HepG2 (cell line): ENCODE measurements around the gene SPAG7. TPM values are rescaled to one million over a fixed set of nuclear protein-coding genes. Genes with fewer than 3 reads are reported as not detected.

Experiments
- AKAP8 ChIP-seq: sonication (generic); formaldehyde crosslinking; IDR thresholded peaks from 2 replicates; pipeline ENCODE4 v1.5.1; 2020; ENCODE audit warnings: mild to moderate bottlenecking, missing genetic modification reagents
- ASH2L ChIP-seq: fragments of 300-600, 200-600 bp; sonication (generic); IDR thresholded peaks from 2 replicates; pipeline ENCODE4 v1.7.0; 2017; ENCODE audit warnings: low read depth, mild to moderate bottlenecking, moderate library complexity, mixed read lengths, low read length; ENCODE audit not compliant: insufficient read length
- CREB1 ChIP-seq, 2 experiments: fragments of 450-650 bp in 1 of 2; IDR thresholded peaks; 2 replicates each; pipeline ENCODE4 v1.6.1; 2016 to 2017; ENCODE audit warnings: control low read depth in 1 of 2, mild to moderate bottlenecking in 1 of 2, missing compliant biosample characterization in 1 of 2, missing genetic modification characterization in 1 of 2
- CREM ChIP-seq, 2 experiments: sonication (generic) in 1 of 2; formaldehyde crosslinking in 1 of 2; IDR thresholded peaks; 2 replicates each; pipeline versions ENCODE4 v1.4.0 to v1.6.1; 2016 to 2020; ENCODE audit warnings: antibody characterized with exemption in 1 of 2, mild to moderate bottlenecking in 1 of 2, missing genetic modification reagents in 1 of 2
- ETV5 ChIP-seq: IDR thresholded peaks from 2 replicates; pipeline ENCODE4 v1.6.1; 2018; ENCODE audit warnings: missing biosample characterization, missing genetic modification reagents, inconsistent platforms, borderline replicate concordance
- FIP1L1 ChIP-seq: fragments of 200-400 bp; formaldehyde crosslinking; IDR thresholded peaks from 2 replicates; pipeline ENCODE4 v1.6.1; 2018; ENCODE audit warnings: low read depth, mild to moderate bottlenecking, low read length, moderate library complexity, borderline replicate concordance; ENCODE audit not compliant: insufficient read depth
- FOSL2 ChIP-seq: sonication (generic); formaldehyde crosslinking; IDR thresholded peaks from 2 replicates; pipeline ENCODE4 v1.4.0; 2020; ENCODE audit warnings: missing genetic modification reagents
- HDAC1 ChIP-seq: sonication (generic); formaldehyde crosslinking; IDR thresholded peaks from 2 replicates; pipeline ENCODE4 v1.5.1; 2020; ENCODE audit warnings: mild to moderate bottlenecking, missing genetic modification reagents
- HMG20A ChIP-seq: IDR thresholded peaks from 2 replicates; pipeline ENCODE4 v1.6.1; 2016; ENCODE audit warnings: borderline replicate concordance
- KAT8 ChIP-seq: IDR thresholded peaks from 2 replicates; pipeline ENCODE4 v1.6.1; 2016; ENCODE audit warnings: missing genetic modification reagents, missing compliant biosample characterization
- KDM6A ChIP-seq: IDR thresholded peaks from 2 replicates; pipeline ENCODE4 v1.6.1; 2016; ENCODE audit warnings: low read depth
- KLF16 ChIP-seq, 2 experiments: sonication (generic) in 1 of 2; formaldehyde crosslinking in 1 of 2; IDR thresholded peaks; 2 replicates each; pipeline versions ENCODE4 v1.6.1 to v1.8.0; 2016 to 2023; ENCODE audit warnings: missing genetic modification reagents in 2 of 2, missing compliant biosample characterization in 1 of 2
- MIXL1 ChIP-seq: IDR thresholded peaks from 2 replicates; pipeline ENCODE4 v1.6.1; 2016
- MTA1 ChIP-seq: sonication (generic); formaldehyde crosslinking; IDR thresholded peaks from 2 replicates; pipeline ENCODE4 v1.4.0; 2020; ENCODE audit warnings: missing genetic modification reagents, mild to moderate bottlenecking, borderline replicate concordance
- PITX1 ChIP-seq: sonication (generic); formaldehyde crosslinking; IDR thresholded peaks from 2 replicates; pipeline ENCODE4 v1.5.1; 2020; ENCODE audit warnings: mild to moderate bottlenecking, missing genetic modification reagents
- SAP130 ChIP-seq: IDR thresholded peaks from 2 replicates; pipeline ENCODE4 v1.6.1; 2016; ENCODE audit warnings: low read depth
- YEATS4 ChIP-seq: sonication (generic); formaldehyde crosslinking; IDR thresholded peaks from 2 replicates; pipeline ENCODE4 v1.4.0; 2020; ENCODE audit warnings: missing genetic modification reagents, borderline replicate concordance
- ZFP36L2 ChIP-seq: sonication (generic); formaldehyde crosslinking; IDR thresholded peaks from 2 replicates; pipeline ENCODE4 v1.4.0; 2020; ENCODE audit warnings: missing genetic modification reagents
- ZNF34 ChIP-seq: sonication (generic); formaldehyde crosslinking; IDR thresholded peaks from 2 replicates; pipeline ENCODE4 v1.4.0; 2020; ENCODE audit warnings: mild to moderate bottlenecking, missing genetic modification reagents, borderline replicate concordance
- ZNF431 ChIP-seq: sonication (generic); formaldehyde crosslinking; IDR thresholded peaks from 2 replicates; pipeline ENCODE4 v1.9.0; 2022; ENCODE audit warnings: missing genetic modification reagents, low read depth, mild to moderate bottlenecking, borderline replicate concordance
- ZNF549 ChIP-seq: sonication (generic); formaldehyde crosslinking; IDR thresholded peaks from 2 replicates; pipeline ENCODE4 v1.5.0; 2020; ENCODE audit warnings: missing genetic modification reagents
- ZNF557 ChIP-seq: sonication (generic); formaldehyde crosslinking; IDR thresholded peaks from 2 replicates; pipeline ENCODE4 v1.4.0; 2020; ENCODE audit warnings: missing genetic modification reagents
- ZNF670 ChIP-seq: sonication (generic); formaldehyde crosslinking; IDR thresholded peaks from 2 replicates; pipeline ENCODE4 v1.8.0; 2022; ENCODE audit warnings: mild to moderate bottlenecking, missing genetic modification reagents, borderline replicate concordance
- polyA plus RNA-seq, 8 experiments: library from polyadenylated mRNA; depleted of rRNA in 3 of 8; stranded (reverse) in 7 of 8; unstranded in 1 of 8; fragments of >200 nt; fragmentation: Illumina TruSeq in 4 of 8; extraction: Trizol in 4 of 8; gene quantifications; 2 replicates each; pipeline versions ENCODE4 v1.2.1 to v1.2.3, GENCODE V29; 2011 to 2016; ENCODE audit warnings: low read depth in 4 of 8, missing spikeins in 1 of 8, mixed read lengths in 1 of 8; ENCODE audit not compliant: insufficient read depth in 1 of 8
- total RNA-seq, 5 experiments: library from RNA; depleted of rRNA; stranded (reverse); fragments of >200 nt; fragmentation: Illumina TruSeq; extraction: Trizol; gene quantifications; 2 replicates each; pipeline ENCODE4 v1.2.3, GENCODE V29; 2016; ENCODE audit warnings: low read depth in 1 of 5
- TF ChIP-seq, protein P1 (sequence below): sonication (generic); formaldehyde crosslinking; IDR thresholded peaks from 2 replicates; pipeline ENCODE4 v1.4.0; 2020; ENCODE audit warnings: missing genetic modification reagents
- TF ChIP-seq, protein P2 (sequence below): IDR thresholded peaks from 2 replicates; pipeline ENCODE4 v1.6.1; 2018; ENCODE audit warnings: missing genetic modification reagents, mild to moderate bottlenecking, missing compliant biosample characterization
- TF ChIP-seq, protein P3 (sequence below): sonication (generic); formaldehyde crosslinking; IDR thresholded peaks from 2 replicates; pipeline ENCODE4 v1.4.0; 2020; ENCODE audit warnings: mild to moderate bottlenecking, missing genetic modification reagents

The SPAG7 gene
- total and polyA plus RNA-seq, 2 of the 13 experiments (the other 11 are each of a cell fraction or from before 2014, with no cell fraction given): 51.0 to 59.0 TPM

DNA sequence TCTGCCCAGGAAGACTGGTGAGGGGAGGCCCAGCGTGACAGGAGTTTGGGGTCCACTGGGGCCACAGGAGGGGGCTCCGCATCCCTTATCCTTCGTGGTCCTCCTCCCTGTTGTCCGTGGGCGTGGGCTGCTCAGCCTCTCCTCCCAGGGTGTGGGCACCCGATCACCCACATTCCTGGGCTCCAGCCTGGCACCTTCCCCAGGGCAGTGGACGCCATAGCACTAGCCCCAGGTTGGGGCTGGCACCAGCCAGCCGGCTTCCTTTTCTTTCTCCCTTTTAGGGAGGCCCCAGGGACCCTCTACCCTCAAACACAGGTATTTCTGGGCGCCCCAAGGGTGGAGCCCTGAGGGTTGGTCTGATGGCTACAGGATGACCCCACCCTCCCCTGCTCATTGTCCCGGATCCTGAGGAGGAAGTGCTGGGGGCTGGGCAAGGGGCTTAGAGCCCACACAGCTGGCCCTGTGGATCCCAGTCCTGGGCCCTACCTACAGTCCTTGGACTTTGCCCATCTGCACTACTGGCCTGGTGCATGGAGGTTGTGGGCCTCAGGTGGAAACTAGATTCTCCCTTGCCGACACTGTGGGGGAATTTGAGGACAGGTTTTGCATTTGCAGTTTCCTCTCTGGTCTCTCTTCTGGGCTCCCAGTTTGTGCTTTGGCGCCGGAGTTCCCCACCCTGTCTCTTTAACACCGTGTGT is 31.3 kb upstream of the SPAG7 start (continued):
- TF ChIP-seq ZNF670 (CRISPR knock-in tag) (peak; percentile 38; the same call in 1 of the 2 replicates), FIP1L1 (no peak), SAP130 (CRISPR knock-in tag) (peak; percentile 91), KLF16 (CRISPR knock-in tag; IDR thresholded peaks at IDR 0.05) (peak in 1 of 2 experiments; percentile 46; a peak in 1 of 4 replicates), ZNF431 (peak; percentile 34; the same call in 1 of the 2 replicates), ETV5 (CRISPR knock-in tag) (peak; percentile 69), FOSL2 (CRISPR knock-in tag) (peak; percentile 37; the same call in 1 of the 2 replicates), HMG20A (CRISPR knock-in tag) (peak; percentile 45; the same call in 1 of the 2 replicates), ZFP36L2 (CRISPR knock-in tag) (no peak), MTA1 (CRISPR knock-in tag) (peak; percentile 82), PITX1 (CRISPR knock-in tag) (peak; percentile 89), YEATS4 (CRISPR knock-in tag) (peak; percentile 63; the same call in 1 of the 2 replicates), HDAC1 (CRISPR knock-in tag) (peak; percentile 86; the same call in 1 of the 2 replicates), CREM (IDR thresholded peaks at IDR 0.05) (peak; percentile 12; the same call in 1 of the 2 replicates), CREM (CRISPR knock-in tag; IDR thresholded peaks at IDR 0.05) (no peak), MIXL1 (CRISPR knock-in tag) (0 out of 2 replicates have a peak, but pooled peaks have one; percentile 42), ZNF557 (0 out of 2 replicates have a peak, but pooled peaks have one; percentile 28), AKAP8 (CRISPR knock-in tag) (peak; percentile 87), CREB1 (IDR thresholded peaks at IDR 0.05) (no peak), CREB1 (CRISPR knock-in tag; IDR thresholded peaks at IDR 0.05) (0 out of 2 replicates have a peak, but pooled peaks have one; percentile 45), ASH2L (peak; percentile 64), ZNF549 (CRISPR knock-in tag) (peak; percentile 67; the same call in 1 of the 2 replicates), KAT8 (CRISPR knock-in tag) (peak; percentile 81), KDM6A (CRISPR knock-in tag) (peak; percentile 90), ZNF34 (CRISPR knock-in tag) (no peak)
- TF ChIP-seq, protein P1, sequence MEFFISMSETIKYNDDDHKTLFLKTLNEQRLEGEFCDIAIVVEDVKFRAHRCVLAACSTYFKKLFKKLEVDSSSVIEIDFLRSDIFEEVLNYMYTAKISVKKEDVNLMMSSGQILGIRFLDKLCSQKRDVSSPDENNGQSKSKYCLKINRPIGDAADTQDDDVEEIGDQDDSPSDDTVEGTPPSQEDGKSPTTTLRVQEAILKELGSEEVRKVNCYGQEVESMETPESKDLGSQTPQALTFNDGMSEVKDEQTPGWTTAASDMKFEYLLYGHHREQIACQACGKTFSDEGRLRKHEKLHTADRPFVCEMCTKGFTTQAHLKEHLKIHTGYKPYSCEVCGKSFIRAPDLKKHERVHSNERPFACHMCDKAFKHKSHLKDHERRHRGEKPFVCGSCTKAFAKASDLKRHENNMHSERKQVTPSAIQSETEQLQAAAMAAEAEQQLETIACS: peak; percentile 66; the same call in 1 of the 2 replicates
- TF ChIP-seq, protein P2, sequence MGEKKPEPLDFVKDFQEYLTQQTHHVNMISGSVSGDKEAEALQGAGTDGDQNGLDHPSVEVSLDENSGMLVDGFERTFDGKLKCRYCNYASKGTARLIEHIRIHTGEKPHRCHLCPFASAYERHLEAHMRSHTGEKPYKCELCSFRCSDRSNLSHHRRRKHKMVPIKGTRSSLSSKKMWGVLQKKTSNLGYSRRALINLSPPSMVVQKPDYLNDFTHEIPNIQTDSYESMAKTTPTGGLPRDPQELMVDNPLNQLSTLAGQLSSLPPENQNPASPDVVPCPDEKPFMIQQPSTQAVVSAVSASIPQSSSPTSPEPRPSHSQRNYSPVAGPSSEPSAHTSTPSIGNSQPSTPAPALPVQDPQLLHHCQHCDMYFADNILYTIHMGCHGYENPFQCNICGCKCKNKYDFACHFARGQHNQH (CRISPR knock-in tag): peak; percentile 55; the same call in 1 of the 2 replicates
- TF ChIP-seq, protein P3, sequence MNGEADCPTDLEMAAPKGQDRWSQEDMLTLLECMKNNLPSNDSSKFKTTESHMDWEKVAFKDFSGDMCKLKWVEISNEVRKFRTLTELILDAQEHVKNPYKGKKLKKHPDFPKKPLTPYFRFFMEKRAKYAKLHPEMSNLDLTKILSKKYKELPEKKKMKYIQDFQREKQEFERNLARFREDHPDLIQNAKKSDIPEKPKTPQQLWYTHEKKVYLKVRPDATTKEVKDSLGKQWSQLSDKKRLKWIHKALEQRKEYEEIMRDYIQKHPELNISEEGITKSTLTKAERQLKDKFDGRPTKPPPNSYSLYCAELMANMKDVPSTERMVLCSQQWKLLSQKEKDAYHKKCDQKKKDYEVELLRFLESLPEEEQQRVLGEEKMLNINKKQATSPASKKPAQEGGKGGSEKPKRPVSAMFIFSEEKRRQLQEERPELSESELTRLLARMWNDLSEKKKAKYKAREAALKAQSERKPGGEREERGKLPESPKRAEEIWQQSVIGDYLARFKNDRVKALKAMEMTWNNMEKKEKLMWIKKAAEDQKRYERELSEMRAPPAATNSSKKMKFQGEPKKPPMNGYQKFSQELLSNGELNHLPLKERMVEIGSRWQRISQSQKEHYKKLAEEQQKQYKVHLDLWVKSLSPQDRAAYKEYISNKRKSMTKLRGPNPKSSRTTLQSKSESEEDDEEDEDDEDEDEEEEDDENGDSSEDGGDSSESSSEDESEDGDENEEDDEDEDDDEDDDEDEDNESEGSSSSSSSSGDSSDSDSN (CRISPR knock-in tag): peak; percentile 53; the same call in 1 of the 2 replicates
